Coronary artery (tissue), 2 donors: Measurements from ENCODE around the gene GPC6.
"Not testable (repeated sequence)": the region's sequence is repeated elsewhere in the genome, so short reads cannot be mapped to it uniquely, and the experiment has no call there.

Experiments used
- DNase-seq: peaks from one replicate; pipeline ENCODE4 v3.0.0-alpha.2; 2017; ENCODE audit warnings: low spot score
- H3K27ac ChIP-seq, 2 donors: fragments of 200-600 bp; sonication (generic); one replicate each; pipeline ENCODE4 v1.5.1; 2016 to 2019
- H3K4me3 ChIP-seq: fragments of 200-600 bp; sonication (generic); 2 replicates; pipeline ENCODE4 v1.5.1; 2016; ENCODE audit warnings: mild to moderate bottlenecking, moderate library complexity
- CTCF ChIP-seq: fragments of 200-600 bp; sonication (generic); IDR thresholded peaks from one replicate; pipeline ENCODE4 v1.5.1; 2019; ENCODE audit warnings: antibody characterized with exemption

The GPC6 gene

GRCh38 chr13:93200626-93201025, 26.0 kb upstream of the GPC6 start:
- Histone ChIP-seq H3K4me3 (no peak overlapping the region), H3K27ac (no peak overlapping the region)
- DNase-seq: no peak
- no peak for TF ChIP-seq CTCF

GRCh38 chr13:93201992-93202558, 24.5 kb upstream of the GPC6 start:
- Histone ChIP-seq H3K27ac (no peak overlapping the region), H3K4me3 (no peak overlapping the region)
- no peak for DNase-seq
- no peak for TF ChIP-seq CTCF

- H3K27ac ChIP-seq, DNase-seq, H3K4me3 ChIP-seq: not testable (repeated sequence)
These were observed 19.7 kb upstream of the GPC6 start for GRCh38 chr13:93206778-93207392.

GRCh38 chr13:93216122-93216521, 10.5 kb upstream of the GPC6 start:
- H3K4me3 ChIP-seq: no peak overlapping the region
- TF ChIP-seq CTCF: no peak
- DNase-seq: no peak
- H3K27ac ChIP-seq: no peak overlapping the region

- Histone ChIP-seq H3K4me3 (no peak overlapping the region), H3K27ac (no peak overlapping the region)
- TF ChIP-seq CTCF: no peak
- no peak for DNase-seq
These were observed 8.8 kb upstream of the GPC6 start for GRCh38 chr13:93217721-93218261.

- no peak overlapping the region for H3K27ac ChIP-seq
- no peak overlapping the region for H3K4me3 ChIP-seq
- TF ChIP-seq CTCF: no peak
- no peak for DNase-seq
These were observed 8.0 kb upstream of the GPC6 start for GRCh38 chr13:93218583-93218982.

- Histone ChIP-seq H3K27ac (no peak overlapping the region), H3K4me3 (no peak overlapping the region)
- TF ChIP-seq CTCF: no peak
- no peak for DNase-seq
These were observed 6.5 kb upstream of the GPC6 start for GRCh38 chr13:93220073-93220472.
